HG02973 (cell line): Measurements from ENCODE around the gene RTL9.
"Not testable (repeated sequence)": the region's sequence is repeated elsewhere in the genome, so short reads cannot be mapped to it uniquely, and the experiment has no call there.

Experiments
- ATAC-seq: cut with Tn5 transposase; IDR thresholded peaks from one replicate; pipeline ENCODE4 v1.9.1; 2021; ENCODE audit warnings: moderate library complexity; ENCODE audit not compliant: unreplicated experiment

Gene RTL9

DNA sequence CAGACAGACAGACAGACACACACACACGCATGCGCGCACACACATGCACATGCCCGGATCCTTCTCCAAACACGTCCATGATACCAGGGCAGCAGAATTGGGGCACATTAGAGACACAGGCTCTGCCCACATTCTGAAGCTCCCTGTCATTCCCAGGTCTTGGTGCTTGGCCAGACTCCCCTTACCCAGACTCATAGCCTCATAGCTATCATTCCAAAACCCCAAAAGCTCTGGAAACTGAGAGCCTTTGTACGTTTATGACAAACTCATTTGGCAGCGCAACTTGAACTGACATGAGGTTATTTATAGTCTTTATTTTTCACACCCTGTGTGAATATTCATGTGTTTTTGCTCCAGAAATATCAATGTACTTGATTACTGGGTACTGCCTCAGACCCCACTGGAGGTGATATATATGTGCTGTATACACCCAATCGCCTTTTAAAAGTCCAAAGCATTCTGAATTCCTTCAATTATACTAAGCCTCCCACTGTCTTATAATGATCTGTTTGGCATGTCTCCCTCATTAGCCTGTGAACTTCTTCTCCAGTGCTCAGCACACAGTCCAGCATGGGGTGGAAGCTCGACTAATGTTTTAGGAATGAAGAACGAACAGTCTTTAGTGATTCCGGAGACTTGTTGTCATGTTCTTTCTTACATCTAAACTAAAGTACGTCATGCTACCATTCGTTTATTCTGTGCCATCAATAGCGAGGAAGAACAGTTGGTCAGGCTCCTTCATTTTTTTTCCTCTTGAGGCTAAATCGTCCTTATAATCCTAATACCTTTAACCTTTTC, 45.0 kb downstream of the RTL9 start:
- no peak for ATAC-seq

DNA sequence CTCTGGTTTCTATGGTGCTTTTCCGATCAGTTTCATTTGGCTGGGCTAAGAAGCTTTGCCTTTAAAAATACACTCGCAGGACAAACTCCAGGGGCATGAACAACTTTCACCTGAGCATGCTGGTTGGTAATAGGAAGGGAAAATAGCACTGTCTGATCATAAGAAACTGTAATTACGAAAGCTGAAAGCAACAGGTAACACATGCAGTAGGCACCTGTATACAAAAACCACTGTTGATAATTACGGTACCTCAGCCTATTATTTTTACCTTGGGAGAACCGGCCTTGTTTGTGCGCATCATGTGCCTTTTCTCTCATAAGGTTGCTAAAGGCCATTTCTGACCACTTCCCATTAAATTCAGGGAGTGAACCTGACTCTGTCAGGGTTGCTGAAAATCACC, 45.7 kb downstream of the RTL9 start:
- no peak for ATAC-seq

GRCh38 chrX:110406250-110406649, 47.6 kb downstream of the RTL9 start:
- ATAC-seq, result not testable (repeated sequence)

DNA sequence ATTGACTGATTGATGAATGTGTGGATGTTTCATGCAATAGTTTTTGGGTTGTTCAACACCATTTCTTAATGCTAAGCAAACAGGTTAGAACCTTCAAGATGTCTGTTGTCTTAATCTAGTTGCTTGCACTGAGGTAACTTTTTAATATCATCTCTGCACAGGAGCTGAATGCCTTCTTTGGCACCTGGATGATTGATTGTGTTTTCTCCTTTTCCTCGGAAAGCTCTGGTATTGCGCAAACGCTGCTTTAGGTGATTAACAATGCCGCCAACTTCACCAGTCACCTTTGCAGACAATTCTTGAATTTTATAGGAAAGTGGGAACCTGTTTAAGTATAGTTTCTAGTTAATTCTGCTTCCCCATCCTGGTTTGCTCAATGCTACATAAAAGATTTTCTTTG, 48.2 kb downstream of the RTL9 start:
- ATAC-seq, result no peak

DNA sequence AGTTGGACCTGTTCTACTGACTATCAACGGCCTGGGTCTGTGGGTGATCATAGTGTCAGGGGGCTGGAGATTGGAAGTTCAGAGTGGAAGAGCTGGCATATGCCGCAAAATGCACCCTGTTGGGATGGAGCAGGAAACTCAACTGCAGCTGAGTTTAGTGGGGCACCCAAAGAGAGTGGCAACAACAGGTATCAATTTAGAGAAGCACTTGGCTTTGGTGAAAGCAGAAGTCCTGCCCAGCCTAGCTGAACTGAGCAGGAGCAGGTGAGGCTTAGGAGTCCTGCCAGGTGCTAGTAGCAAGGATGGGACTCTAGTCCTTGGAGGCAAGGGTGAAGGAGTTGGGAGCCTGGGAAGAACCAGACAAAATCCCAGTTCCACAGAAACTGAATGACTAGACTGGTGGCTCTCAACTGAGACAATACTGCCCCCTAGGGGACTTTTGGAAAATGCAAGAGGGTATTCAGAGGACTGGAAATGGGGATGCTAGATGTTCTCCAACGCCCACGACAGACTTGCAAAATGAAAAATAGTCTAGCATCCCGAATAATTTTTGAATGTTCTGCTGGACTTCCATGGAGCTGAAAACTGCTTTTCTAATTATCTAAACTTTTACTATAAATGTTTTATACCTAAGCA, 49.4 kb downstream of the RTL9 start:
- ATAC-seq, result peak; percentile 50
